Right lobe of liver (tissue), 6 donors: ENCODE results near the gene CDHR1. TPM values are rescaled to one million over a fixed set of nuclear protein-coding genes. Genes with fewer than 3 reads are reported as not detected.

ENCODE experiments used
- ATAC-seq, 4 donors: fragments of 200-7000 bp; cut with Tn5 transposase; one replicate each; pipeline ENCODE4 v1.9.1; 2020; ENCODE audit warnings: mild to moderate bottlenecking in 4 of 4, moderate library complexity in 4 of 4
- DNase-seq, 3 donors: peaks; one replicate each; pipeline ENCODE4 v3.0.0-alpha.2; 2020
- H3K27ac ChIP-seq, 3 donors: fragments of 200-600 bp; one replicate each; pipeline ENCODE4 v1.8.0; 2022
- H3K27me3 ChIP-seq, 2 donors: fragments of 200-600 bp; one replicate each; pipeline ENCODE4 v1.8.0; 2022
- H3K36me3 ChIP-seq, 4 donors: fragments of 200-600 bp; sonication (generic) in 1 of 4; one replicate each; pipeline versions ENCODE4 v1.5.1 to v1.8.0; 2017 to 2022; ENCODE audit warnings: control low read depth in 1 of 4
- H3K4me1 ChIP-seq, 4 donors: fragments of 200-600 bp; sonication (generic) in 1 of 4; one replicate each; pipeline versions ENCODE4 v1.5.1 to v1.8.0; 2017 to 2022; ENCODE audit warnings: control low read depth in 1 of 4
- H3K4me3 ChIP-seq, 3 donors: fragments of 200-600 bp; one replicate each; pipeline ENCODE4 v1.8.0; 2022
- H3K9me3 ChIP-seq, 4 donors: fragments of 200-600 bp; sonication (generic) in 1 of 4; one replicate each; pipeline versions ENCODE4 v1.5.1 to v1.8.0; 2017 to 2022; ENCODE audit warnings: control low read depth in 1 of 4
- CTCF ChIP-seq, 4 donors: fragments of 200-600 bp in 3 of 4; fragments of 450-650 bp in 1 of 4; IDR thresholded peaks; one replicate each; pipeline versions ENCODE4 v1.5.1 to v1.8.0; 2016 to 2022; ENCODE audit warnings: antibody characterized with exemption in 4 of 4, mild to moderate bottlenecking in 2 of 4
- POLR2A ChIP-seq: fragments of 450-650 bp; IDR thresholded peaks from one replicate; pipeline ENCODE4 v1.6.1; 2017; ENCODE audit warnings: antibody characterized with exemption, mild to moderate bottlenecking
- WGBS: methylation state at CpG from one replicate; pipeline ENCODE4 v1.1.6; 2018; ENCODE audit warnings: low coverage, low lambda C conversion rate; ENCODE audit not compliant: insufficient coverage; ENCODE audit errors: missing lambda C conversion rate; 5-methylcytosine and 5-hydroxymethylcytosine counted together
- intact Hi-C, 2 donors: fragments of 100-400 bp; cut with DNase I; formaldehyde crosslinking; loops; one replicate each; pipeline versions ENCODE4 v1.11.2 to v1.14.1; 2022
- total RNA-seq, 6 experiments: library from RNA; depleted of rRNA in 2 of 6; stranded (reverse); fragments of >200 nt in 2 of 6; fragmentation: NEBNext Ultra II Directional in 3 of 6; extraction: Animal tissue kit (Norgen Biotek cat#: 25700) in 3 of 6; gene quantifications; one replicate each; pipeline versions ENCODE4 v1.1.0 to v1.2.4, GENCODE V29; 2016 to 2023
- donor health status: DM: no; HTN: yes; CAD: no.
- donor health status: DM: no; HTN: no; CAD: no.
- donor health status: DM: no; HTN: no; CAD: no.
- donor health status: DM: no; HTN: yes; CAD: no.
- donor health status: DM: no; HTN: yes; CAD: no.

The CDHR1 gene
- total RNA-seq, 6 experiments from 2014 or later, result 0.09 to 0.42 (median 0.19) TPM; not detected in 1

GRCh38 chr10:84181631-84182030 lies 12.7 kb upstream of the CDHR1 start:
- H3K27ac ChIP-seq, result no peak overlapping the region
- intact Hi-C loops, result no loop called here
- 65% methylated on average over 3 of the region's 5 CpGs for WGBS
- no peaks in the 10 kb centered on the region for H3K9me3 ChIP-seq
- ATAC-seq, result no peak
- H3K4me3 ChIP-seq, result no peak overlapping the region
- no peaks in the 10 kb centered on the region for H3K36me3 ChIP-seq
- no peaks in the 10 kb centered on the region for H3K4me1 ChIP-seq
- no peaks in the 10 kb centered on the region for H3K27me3 ChIP-seq
- TF ChIP-seq POLR2A, result no peak
- no peak for TF ChIP-seq CTCF (IDR thresholded peaks at IDR 0.05)
- DNase-seq, result no peak

GRCh38 chr10:84184517-84184916 lies 9.8 kb upstream of the CDHR1 start:
- no peak for DNase-seq
- Histone ChIP-seq H3K36me3 (no peaks in the 10 kb centered on the region), H3K27ac (no peak overlapping the region), H3K4me1 (no peaks in the 10 kb centered on the region), H3K9me3 (no peaks in the 10 kb centered on the region), H3K27me3 (no peaks in the 10 kb centered on the region), H3K4me3 (no peak overlapping the region)
- no peak for ATAC-seq
- intact Hi-C loops, result no loop called here
- 51% methylated on average over 3 of the region's 4 CpGs for WGBS
- TF ChIP-seq POLR2A, result no peak
- TF ChIP-seq CTCF (IDR thresholded peaks at IDR 0.05), result no peak

DNA sequence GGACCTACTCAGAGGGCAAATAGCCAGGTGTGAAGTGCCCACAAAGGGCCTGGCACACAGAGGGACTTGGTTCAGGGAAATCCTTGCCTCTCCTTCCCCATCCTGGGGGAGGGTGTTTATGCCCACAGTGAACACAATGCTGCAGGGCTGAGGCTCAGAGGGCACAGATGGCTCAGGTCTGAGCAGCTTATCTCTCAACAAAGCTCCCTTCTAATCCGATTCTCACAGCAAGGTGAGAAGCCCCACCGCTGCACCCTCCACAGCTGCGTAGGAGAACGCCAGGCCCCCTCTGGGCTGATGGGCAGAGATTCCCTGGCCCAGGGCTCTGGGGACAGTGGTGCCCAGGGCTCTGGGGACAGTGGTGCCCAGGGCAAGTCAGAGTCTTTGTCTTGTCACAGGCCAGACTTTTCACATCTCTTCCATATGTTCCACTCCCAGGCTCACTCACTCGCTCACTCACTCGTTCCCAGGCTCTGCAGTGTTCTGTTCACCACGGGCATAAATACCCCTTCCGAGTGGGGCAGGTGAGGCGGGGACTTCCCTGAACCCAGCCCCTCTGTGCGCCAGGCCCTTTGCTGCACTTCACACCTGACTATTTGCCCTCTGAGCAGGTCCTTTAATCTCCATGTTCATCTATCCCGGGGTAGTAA lies 8.7 kb upstream of the CDHR1 start:
- Histone ChIP-seq H3K4me3 (no peak overlapping the region), H3K9me3 (no peaks in the 10 kb centered on the region), H3K36me3 (no peaks in the 10 kb centered on the region), H3K4me1 (no peaks in the 10 kb centered on the region), H3K27ac (no peak overlapping the region), H3K27me3 (no peaks in the 10 kb centered on the region)
- TF ChIP-seq CTCF (IDR thresholded peaks at IDR 0.05) (no peak), POLR2A (no peak)
- DNase-seq (no peak), ATAC-seq (no peak)
- 43% methylated on average over 5 of the region's 11 CpGs for WGBS
- intact Hi-C loops, result no loop called here

GRCh38 chr10:84188815-84189214 lies 5.5 kb upstream of the CDHR1 start:
- Histone ChIP-seq H3K27ac (no peak overlapping the region), H3K9me3 (no peaks in the 10 kb centered on the region), H3K27me3 (no peaks in the 10 kb centered on the region), H3K4me3 (no peak overlapping the region), H3K4me1 (no peaks in the 10 kb centered on the region), H3K36me3 (no peaks in the 10 kb centered on the region)
- no peak for DNase-seq
- no peak for TF ChIP-seq POLR2A
- whole genome bisulfite sequencing, result no CpG with 5 or more reads among the region's 3 CpGs
- intact Hi-C loops, result no loop called here
- no peak for ATAC-seq

- peaks cover 6 to 11% of the 10 kb centered on the region in 2 donors for H3K27me3 ChIP-seq
- H3K27ac ChIP-seq, result no peak overlapping the region
- H3K4me3 ChIP-seq, result no peak overlapping the region
- 75% methylated on average over 1 of the region's 3 CpGs for WGBS
- no peaks in the 10 kb centered on the region for H3K36me3 ChIP-seq
- ATAC-seq, result no peak
- H3K4me1 ChIP-seq, result peaks cover 0 to 10% (median 0%) of the 10 kb centered on the region in 4 donors
- no peak for DNase-seq
- TF ChIP-seq CTCF (IDR thresholded peaks at IDR 0.05) (no peak), POLR2A (no peak)
- no peaks in the 10 kb centered on the region for H3K9me3 ChIP-seq
- intact Hi-C loops, result no loop called here
Observed at GRCh38 chr10:84190621-84191020, 3.7 kb upstream of the CDHR1 start.
